Fibroblast of pulmonary artery (primary cell): ENCODE results near the gene BCKDHB.

Experiments
- DNase-seq: peaks from one replicate; pipeline ENCODE4 v3.0.0-alpha.2; 2010; ENCODE audit warnings: low read depth
- H3K4me3 ChIP-seq: replicated peaks from 2 replicates; pipeline ENCODE4 v1.5.1; 2011; ENCODE audit warnings: low read depth, mild to moderate bottlenecking, control low read depth, low read length, moderate library complexity
- CTCF ChIP-seq: IDR thresholded peaks from 2 replicates; pipeline ENCODE4 v1.5.1; 2011; ENCODE audit warnings: mild to moderate bottlenecking, control low read depth, low read length, inconsistent platforms; ENCODE audit errors: missing control alignments

Gene BCKDHB

DNA sequence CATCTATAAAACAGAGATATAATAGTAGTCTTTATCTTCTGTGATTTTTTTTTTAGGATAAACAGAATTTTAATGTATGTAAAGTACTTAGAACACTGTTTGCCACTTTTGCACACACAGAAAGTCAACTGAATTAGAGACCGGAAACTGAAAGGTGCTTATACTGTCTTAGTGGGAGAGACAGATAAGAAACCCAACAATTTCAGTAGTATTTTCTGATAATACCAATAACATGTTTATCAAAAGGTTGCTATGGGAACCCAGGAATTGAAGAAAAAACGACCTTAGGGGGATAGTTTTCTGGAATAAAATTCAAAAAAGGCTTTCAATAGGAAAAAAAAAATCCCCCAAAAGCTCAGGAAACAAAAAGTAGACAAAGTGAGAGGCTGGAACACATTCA is 138.6 kb downstream of the BCKDHB start:
- no peak for TF ChIP-seq CTCF

GRCh38 chr6:80249897-80250296 is 143.4 kb downstream of the BCKDHB start:
- TF ChIP-seq CTCF = no peak
- DNase-seq = peak; percentile 14
- no peak overlapping the region for H3K4me3 ChIP-seq

More for the DNA sequence above, 138.6 kb downstream of the BCKDHB start:
- DNase-seq = no peak
- H3K4me3 ChIP-seq = no peak overlapping the region

DNA sequence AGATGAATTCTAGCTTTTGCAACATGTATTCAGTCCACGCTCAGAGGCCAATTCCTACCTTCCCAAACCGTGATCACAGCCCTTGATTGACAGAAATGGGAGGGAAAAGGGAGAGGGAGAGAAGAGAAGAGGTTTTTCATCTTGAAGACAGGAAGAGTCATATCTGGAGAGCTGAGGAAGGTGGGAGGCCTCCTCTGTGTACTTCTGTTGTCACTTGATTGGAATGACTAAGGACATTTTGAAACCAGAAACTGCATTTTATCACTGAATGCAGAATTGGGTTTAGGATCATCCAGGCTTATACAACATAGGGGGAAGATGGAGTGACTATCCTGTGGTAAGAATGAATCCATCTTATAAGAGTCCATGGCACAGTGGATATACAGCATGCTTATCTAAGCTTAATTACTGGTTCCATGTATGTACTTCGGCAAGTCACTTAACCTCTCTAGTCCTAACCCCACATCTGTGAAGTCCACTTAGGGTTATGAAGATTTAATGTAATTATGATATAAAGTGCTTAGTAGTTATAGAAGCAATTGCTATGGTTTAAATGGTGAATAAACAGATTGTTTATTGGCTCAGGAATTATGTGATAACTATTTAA is 144.0 kb downstream of the BCKDHB start:
- TF ChIP-seq CTCF = no peak
- no peak overlapping the region for H3K4me3 ChIP-seq
- peak; percentile 22 for DNase-seq

- H3K4me3 ChIP-seq = no peak overlapping the region
- no peak for DNase-seq
- TF ChIP-seq CTCF = no peak
These were observed 144.8 kb downstream of the BCKDHB start for GRCh38 chr6:80251321-80251720.

DNA sequence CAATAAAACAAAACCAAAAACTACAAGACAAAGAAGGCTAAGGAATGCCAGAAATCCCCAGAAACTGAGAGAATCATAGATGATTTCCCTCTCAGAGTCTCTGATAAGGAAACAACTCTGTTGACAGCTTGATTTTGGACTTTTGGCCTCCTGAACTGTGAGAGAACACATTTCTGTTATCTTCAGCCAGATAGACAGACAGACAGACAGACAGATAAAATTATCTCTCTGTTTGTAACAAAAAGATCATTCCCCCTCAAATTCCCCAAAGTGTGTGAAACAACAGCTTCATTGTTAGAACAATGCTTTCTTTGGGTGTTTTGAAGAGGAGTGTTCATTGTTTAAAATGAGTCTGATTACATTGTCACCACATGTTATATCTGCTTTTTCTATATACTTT is 148.2 kb downstream of the BCKDHB start:
- no peak for TF ChIP-seq CTCF
- peak; percentile 31 for DNase-seq
- no peak overlapping the region for H3K4me3 ChIP-seq

DNA sequence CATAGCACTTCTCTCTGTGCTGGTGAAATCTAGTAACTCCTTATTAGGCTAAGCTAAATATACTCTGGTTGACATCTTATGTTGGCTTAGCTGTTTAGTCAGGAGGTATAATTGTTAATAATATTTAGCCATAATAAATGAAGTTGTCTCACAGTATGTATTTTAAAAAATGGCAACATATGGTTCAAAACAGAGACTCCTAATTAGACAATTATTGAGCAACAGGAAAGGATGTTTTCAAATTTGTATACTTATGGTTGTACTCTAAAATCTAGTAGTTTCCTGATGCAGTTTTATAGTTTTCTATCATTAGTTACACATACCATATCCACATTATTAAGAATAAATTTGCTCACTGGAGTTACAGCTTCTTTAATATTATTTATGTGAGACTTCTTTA is 150.2 kb downstream of the BCKDHB start:
- no peak for DNase-seq
- TF ChIP-seq CTCF = no peak
- H3K4me3 ChIP-seq = no peak overlapping the region

- no peak for TF ChIP-seq CTCF
- no peak for DNase-seq
- no peak overlapping the region for H3K4me3 ChIP-seq
These were observed 152.6 kb downstream of the BCKDHB start for GRCh38 chr6:80259118-80259517.
